ENCODE data around the gene CCK. TPM values are rescaled to one million over a fixed set of nuclear protein-coding genes. Genes with fewer than 3 reads are reported as not detected.

Gene CCK
- not detected for polyA plus RNA-seq (2013)

GRCh38 chr3:42266085-42266484 is at the start of gene CCK:
TSS of gene CCK (minus strand) at chr3:42266185. CDS start at chr3:42263630, 2,555 bp downstream.
- Histone ChIP-seq H3K36me3 (ENCODE audit: control insufficient read depth in 4 of 4, insufficient read depth in 4 of 4, low read length in 3 of 4) (no peaks in the 10 kb centered on the region), H3K27me3 (replicated peaks in 2 of 5; ENCODE audit: control insufficient read depth in 4 of 5, insufficient read depth in 5 of 5, low read length in 4 of 5) (peaks cover 4 to 92% (median 34%) of the 10 kb centered on the region in 5 experiments), H3K27ac (ENCODE audit: insufficient read depth in 1 of 2, low read depth in 1 of 2, low read length in 2 of 2, poor library complexity in 1 of 2, severe bottlenecking in 2 of 2) (no peak within 1 kb of the TSS), H3K4me3 (ENCODE audit: control insufficient read depth in 1 of 7, extremely low read depth in 1 of 7, insufficient read depth in 4 of 7, low read depth in 2 of 7, low read length in 6 of 7) (no peak within 1 kb of the TSS), H3K9me3 (ENCODE audit: control extremely low read depth in 1 of 5, control insufficient read depth in 4 of 5, insufficient read depth in 2 of 5, low read depth in 1 of 5, low read length in 4 of 5) (peaks cover 0 to 4% (median 0%) of the 10 kb centered on the region in 5 experiments), H3K4me1 (ENCODE audit: control extremely low read depth in 1 of 4, control insufficient read depth in 4 of 4, insufficient read depth in 4 of 4, low read length in 3 of 4) (peaks cover 0 to 18% (median 12%) of the 10 kb centered on the region in 4 experiments)
- CTCF ChIA-PET = no interaction called here
- POLR2A ChIA-PET = no interaction called here
- DNase-seq = no peak
- 54% methylated on average over 6 of the region's 16 CpGs for WGBS (ENCODE audit: insufficient coverage)

- 75% methylated on average over 2 of the region's 2 CpGs for WGBS (ENCODE audit: insufficient coverage)
- Histone ChIP-seq H3K36me3 (ENCODE audit: control insufficient read depth in 4 of 4, insufficient read depth in 4 of 4, low read length in 3 of 4) (no peaks in the 10 kb centered on the region), H3K9me3 (ENCODE audit: control extremely low read depth in 1 of 5, control insufficient read depth in 4 of 5, insufficient read depth in 2 of 5, low read depth in 1 of 5, low read length in 4 of 5) (peaks cover 13 to 37% (median 15%) of the 10 kb centered on the region in 5 experiments), H3K27ac (ENCODE audit: insufficient read depth in 1 of 2, low read depth in 1 of 2, low read length in 2 of 2, poor library complexity in 1 of 2, severe bottlenecking in 2 of 2) (no peak overlapping the region), H3K4me3 (ENCODE audit: control insufficient read depth in 1 of 7, extremely low read depth in 1 of 7, insufficient read depth in 4 of 7, low read depth in 2 of 7, low read length in 6 of 7) (no peak overlapping the region), H3K4me1 (ENCODE audit: control extremely low read depth in 1 of 4, control insufficient read depth in 4 of 4, insufficient read depth in 4 of 4, low read length in 3 of 4) (no peaks in the 10 kb centered on the region), H3K27me3 (replicated peaks in 2 of 5; ENCODE audit: control insufficient read depth in 4 of 5, insufficient read depth in 5 of 5, low read length in 4 of 5) (no peaks in the 10 kb centered on the region)
- POLR2A ChIA-PET = no interaction called here
- peak in 2 of 3 donors; percentile 15 to 45 for DNase-seq
- CTCF ChIA-PET = interaction anchor here (1.0 kb wide), 1 partner anchor 69 kb away, joined by 3 read pairs; no protein-coding TSS in a partner anchor
Observed at GRCh38 chr3:42314411-42314810, 48.4 kb upstream of the CCK start.

GRCh38 chr3:42308651-42309050 is 42.7 kb upstream of the CCK start:
- H3K27ac ChIP-seq (ENCODE audit: insufficient read depth in 1 of 2, low read depth in 1 of 2, low read length in 2 of 2, poor library complexity in 1 of 2, severe bottlenecking in 2 of 2) = no peak overlapping the region
- POLR2A ChIA-PET = no interaction called here
- H3K27me3 ChIP-seq (replicated peaks in 2 of 5; ENCODE audit: control insufficient read depth in 4 of 5, insufficient read depth in 5 of 5, low read length in 4 of 5) = peaks cover 0 to 2% (median 0%) of the 10 kb centered on the region in 5 experiments
- H3K36me3 ChIP-seq (ENCODE audit: control insufficient read depth in 4 of 4, insufficient read depth in 4 of 4, low read length in 3 of 4) = no peaks in the 10 kb centered on the region
- no peak for DNase-seq
- no peak overlapping the region for H3K4me3 ChIP-seq (ENCODE audit: control insufficient read depth in 1 of 7, extremely low read depth in 1 of 7, insufficient read depth in 4 of 7, low read depth in 2 of 7, low read length in 6 of 7)
- CTCF ChIA-PET = no interaction called here
- no peaks in the 10 kb centered on the region for H3K4me1 ChIP-seq (ENCODE audit: control extremely low read depth in 1 of 4, control insufficient read depth in 4 of 4, insufficient read depth in 4 of 4, low read length in 3 of 4)
- 80% methylated on average over 1 of the region's 1 CpG for WGBS (ENCODE audit: insufficient coverage)
- peaks cover 0 to 9% (median 6%) of the 10 kb centered on the region in 5 experiments for H3K9me3 ChIP-seq (ENCODE audit: control extremely low read depth in 1 of 5, control insufficient read depth in 4 of 5, insufficient read depth in 2 of 5, low read depth in 1 of 5, low read length in 4 of 5)

GRCh38 chr3:42306499-42306898 is 40.5 kb upstream of the CCK start:
- H3K36me3 ChIP-seq (ENCODE audit: control insufficient read depth in 4 of 4, insufficient read depth in 4 of 4, low read length in 3 of 4) = no peaks in the 10 kb centered on the region
- no peak overlapping the region for H3K4me3 ChIP-seq (ENCODE audit: control insufficient read depth in 1 of 7, extremely low read depth in 1 of 7, insufficient read depth in 4 of 7, low read depth in 2 of 7, low read length in 6 of 7)
- ChIA-PET CTCF (no interaction called here), POLR2A (interaction anchor here (0.6 kb wide), 1 partner anchor 28 kb away, joined by 10 read pairs; no protein-coding TSS in a partner anchor)
- peaks cover 8 to 13% (median 10%) of the 10 kb centered on the region in 4 experiments for H3K4me1 ChIP-seq (ENCODE audit: control extremely low read depth in 1 of 4, control insufficient read depth in 4 of 4, insufficient read depth in 4 of 4, low read length in 3 of 4)
- WGBS (ENCODE audit: insufficient coverage) = no CpG with 5 or more reads among the region's 2 CpGs
- peaks cover 0 to 2% (median 0%) of the 10 kb centered on the region in 5 experiments for H3K27me3 ChIP-seq (replicated peaks in 2 of 5; ENCODE audit: control insufficient read depth in 4 of 5, insufficient read depth in 5 of 5, low read length in 4 of 5)
- H3K27ac ChIP-seq (ENCODE audit: insufficient read depth in 1 of 2, low read depth in 1 of 2, low read length in 2 of 2, poor library complexity in 1 of 2, severe bottlenecking in 2 of 2) = no peak overlapping the region
- peaks cover 0 to 3% (median 0%) of the 10 kb centered on the region in 5 experiments for H3K9me3 ChIP-seq (ENCODE audit: control extremely low read depth in 1 of 5, control insufficient read depth in 4 of 5, insufficient read depth in 2 of 5, low read depth in 1 of 5, low read length in 4 of 5)
- DNase-seq = no peak

GRCh38 chr3:42302924-42303634 is 37.1 kb upstream of the CCK start:
- ChIA-PET CTCF (no interaction called here), POLR2A (no interaction called here)
- Histone ChIP-seq H3K4me1 (ENCODE audit: control extremely low read depth in 1 of 4, control insufficient read depth in 4 of 4, insufficient read depth in 4 of 4, low read length in 3 of 4) (peaks cover 8 to 13% (median 10%) of the 10 kb centered on the region in 4 experiments), H3K36me3 (ENCODE audit: control insufficient read depth in 4 of 4, insufficient read depth in 4 of 4, low read length in 3 of 4) (no peaks in the 10 kb centered on the region), H3K27me3 (replicated peaks in 2 of 5; ENCODE audit: control insufficient read depth in 4 of 5, insufficient read depth in 5 of 5, low read length in 4 of 5) (no peaks in the 10 kb centered on the region), H3K27ac (ENCODE audit: insufficient read depth in 1 of 2, low read depth in 1 of 2, low read length in 2 of 2, poor library complexity in 1 of 2, severe bottlenecking in 2 of 2) (no peak overlapping the region), H3K4me3 (ENCODE audit: control insufficient read depth in 1 of 7, extremely low read depth in 1 of 7, insufficient read depth in 4 of 7, low read depth in 2 of 7, low read length in 6 of 7) (no peak overlapping the region), H3K9me3 (ENCODE audit: control extremely low read depth in 1 of 5, control insufficient read depth in 4 of 5, insufficient read depth in 2 of 5, low read depth in 1 of 5, low read length in 4 of 5) (no peaks in the 10 kb centered on the region)
- peak; percentile 2 to 72 (median 63) for DNase-seq
- 0% methylated on average over 2 of the region's 3 CpGs for WGBS (ENCODE audit: insufficient coverage)

- Histone ChIP-seq H3K27ac (ENCODE audit: insufficient read depth in 1 of 2, low read depth in 1 of 2, low read length in 2 of 2, poor library complexity in 1 of 2, severe bottlenecking in 2 of 2) (no peak overlapping the region), H3K36me3 (ENCODE audit: control insufficient read depth in 4 of 4, insufficient read depth in 4 of 4, low read length in 3 of 4) (no peaks in the 10 kb centered on the region), H3K4me3 (ENCODE audit: control insufficient read depth in 1 of 7, extremely low read depth in 1 of 7, insufficient read depth in 4 of 7, low read depth in 2 of 7, low read length in 6 of 7) (no peak overlapping the region), H3K9me3 (ENCODE audit: control extremely low read depth in 1 of 5, control insufficient read depth in 4 of 5, insufficient read depth in 2 of 5, low read depth in 1 of 5, low read length in 4 of 5) (no peaks in the 10 kb centered on the region), H3K27me3 (replicated peaks in 2 of 5; ENCODE audit: control insufficient read depth in 4 of 5, insufficient read depth in 5 of 5, low read length in 4 of 5) (no peaks in the 10 kb centered on the region), H3K4me1 (ENCODE audit: control extremely low read depth in 1 of 4, control insufficient read depth in 4 of 4, insufficient read depth in 4 of 4, low read length in 3 of 4) (peaks cover 8 to 13% (median 10%) of the 10 kb centered on the region in 4 experiments)
- no peak for DNase-seq
- POLR2A ChIA-PET = no interaction called here
- CTCF ChIA-PET = no interaction called here
- WGBS (ENCODE audit: insufficient coverage) = 100% methylated on average over 1 of the region's 4 CpGs
Observed at GRCh38 chr3:42301446-42302175, 35.6 kb upstream of the CCK start.

- 93% methylated on average over 3 of the region's 3 CpGs for WGBS (ENCODE audit: insufficient coverage)
- CTCF ChIA-PET = no interaction called here
- Histone ChIP-seq H3K9me3 (ENCODE audit: control extremely low read depth in 1 of 5, control insufficient read depth in 4 of 5, insufficient read depth in 2 of 5, low read depth in 1 of 5, low read length in 4 of 5) (no peaks in the 10 kb centered on the region), H3K4me3 (ENCODE audit: control insufficient read depth in 1 of 7, extremely low read depth in 1 of 7, insufficient read depth in 4 of 7, low read depth in 2 of 7, low read length in 6 of 7) (no peak overlapping the region), H3K4me1 (ENCODE audit: control extremely low read depth in 1 of 4, control insufficient read depth in 4 of 4, insufficient read depth in 4 of 4, low read length in 3 of 4) (peaks cover 8 to 13% (median 10%) of the 10 kb centered on the region in 4 experiments), H3K27me3 (replicated peaks in 2 of 5; ENCODE audit: control insufficient read depth in 4 of 5, insufficient read depth in 5 of 5, low read length in 4 of 5) (no peaks in the 10 kb centered on the region), H3K36me3 (ENCODE audit: control insufficient read depth in 4 of 4, insufficient read depth in 4 of 4, low read length in 3 of 4) (no peaks in the 10 kb centered on the region), H3K27ac (ENCODE audit: insufficient read depth in 1 of 2, low read depth in 1 of 2, low read length in 2 of 2, poor library complexity in 1 of 2, severe bottlenecking in 2 of 2) (no peak overlapping the region)
- no peak for DNase-seq
- POLR2A ChIA-PET = no interaction called here
Observed at GRCh38 chr3:42300778-42301177, 34.8 kb upstream of the CCK start.
